HG02852 (cell line): ENCODE measurements around the gene SDCCAG8.
"Not testable (repeated sequence)": the region's sequence is repeated elsewhere in the genome, so short reads cannot be mapped to it uniquely, and the experiment has no call there.

ENCODE experiments used
- ATAC-seq: cut with Tn5 transposase; IDR thresholded peaks from one replicate; pipeline ENCODE4 v1.9.1; 2021; ENCODE audit warnings: mild to moderate bottlenecking, moderate library complexity; ENCODE audit not compliant: unreplicated experiment

The SDCCAG8 gene

DNA sequence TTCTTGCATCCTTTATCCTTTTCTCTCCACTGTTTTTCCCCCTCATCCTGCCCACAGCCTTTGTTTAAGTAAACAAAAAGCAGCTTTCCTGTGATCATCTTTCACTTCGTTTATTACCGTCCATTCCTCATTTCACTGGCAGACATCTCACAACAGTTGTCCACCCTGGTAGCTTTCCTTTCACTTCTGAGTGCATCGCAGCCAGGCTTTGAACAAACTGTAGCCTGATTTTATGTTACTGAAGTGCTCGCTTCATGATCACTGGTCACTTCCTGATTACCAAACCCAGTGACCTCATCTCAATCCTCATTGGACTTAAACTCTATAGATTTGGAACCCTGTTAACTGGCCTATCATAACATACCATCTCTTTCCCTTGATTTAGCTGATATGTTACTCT lies 67.7 kb downstream of the SDCCAG8 start:
- ATAC-seq: no peak

GRCh38 chr1:243325305-243325890 lies 69.6 kb downstream of the SDCCAG8 start:
- no peak for ATAC-seq

- ATAC-seq: no peak
Measured at GRCh38 chr1:243332440-243332839, 76.6 kb downstream of the SDCCAG8 start.

GRCh38 chr1:243335292-243335691 lies 79.5 kb downstream of the SDCCAG8 start:
- no peak for ATAC-seq

GRCh38 chr1:243336163-243336562 lies 80.3 kb downstream of the SDCCAG8 start:
- ATAC-seq: no peak

GRCh38 chr1:243338848-243339247 lies 83.0 kb downstream of the SDCCAG8 start:
- not testable (repeated sequence) for ATAC-seq

DNA sequence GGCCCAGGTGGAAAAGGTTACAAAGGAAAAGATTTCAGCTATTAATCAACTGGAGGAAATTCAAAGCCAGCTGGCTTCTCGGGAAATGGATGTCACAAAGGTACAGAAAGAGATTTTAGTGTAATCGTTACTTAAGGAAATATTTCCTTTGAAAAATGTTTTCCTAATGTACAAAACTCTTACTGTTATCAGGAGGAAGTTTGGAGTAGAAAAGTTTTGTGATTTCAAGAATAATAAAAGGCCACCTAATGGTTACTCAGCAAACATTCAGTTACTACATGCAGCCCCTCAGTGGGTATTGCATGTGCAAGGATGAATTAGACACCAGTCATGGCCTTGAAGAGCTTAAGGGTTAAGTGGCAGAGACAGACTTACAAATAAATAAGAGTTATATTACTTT lies 85.2 kb downstream of the SDCCAG8 start:
- ATAC-seq: no peak

GRCh38 chr1:243343970-243344937 lies 88.4 kb downstream of the SDCCAG8 start:
- ATAC-seq: no peak

DNA sequence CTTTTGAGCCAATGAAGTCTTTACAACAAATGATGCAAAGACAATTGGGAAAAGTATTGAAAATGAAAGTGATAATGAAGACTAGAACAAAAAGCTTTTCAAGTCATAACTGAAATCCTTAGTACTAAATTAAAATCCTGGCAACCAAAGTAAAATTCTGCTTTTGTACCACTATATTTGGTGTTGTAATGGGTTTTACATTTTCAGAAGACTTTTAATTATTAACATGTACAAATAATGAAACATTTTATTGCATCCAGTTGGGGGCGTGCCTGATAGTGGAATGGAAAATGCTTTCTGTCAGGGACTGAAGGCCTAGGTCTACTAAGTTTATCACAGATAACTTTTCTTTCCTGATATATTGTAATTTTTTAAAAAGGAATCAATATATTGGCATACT lies 89.4 kb downstream of the SDCCAG8 start:
- no peak for ATAC-seq

GRCh38 chr1:243346016-243346415 lies 90.2 kb downstream of the SDCCAG8 start:
- ATAC-seq: no peak

GRCh38 chr1:243346468-243346867 lies 90.6 kb downstream of the SDCCAG8 start:
- no peak for ATAC-seq

DNA sequence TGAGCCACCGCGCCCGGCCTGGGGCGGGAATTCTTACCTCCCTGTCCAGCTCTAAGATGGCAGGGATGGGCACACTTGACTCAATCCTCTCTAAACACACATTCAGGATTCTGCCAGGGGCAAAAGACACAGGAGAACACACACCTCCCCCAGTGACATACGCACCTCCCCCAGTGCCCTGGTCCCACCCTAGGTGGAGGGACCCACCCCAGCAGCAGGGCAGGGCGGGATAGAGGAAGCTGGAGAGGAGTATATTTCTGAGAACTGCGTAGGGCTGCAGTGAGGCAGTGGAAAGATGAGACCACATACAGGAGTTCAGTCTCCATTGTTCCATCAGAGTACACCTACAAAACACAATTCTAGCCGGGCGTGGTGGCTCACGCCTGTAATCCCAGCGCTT lies 92.5 kb downstream of the SDCCAG8 start:
- no peak for ATAC-seq

DNA sequence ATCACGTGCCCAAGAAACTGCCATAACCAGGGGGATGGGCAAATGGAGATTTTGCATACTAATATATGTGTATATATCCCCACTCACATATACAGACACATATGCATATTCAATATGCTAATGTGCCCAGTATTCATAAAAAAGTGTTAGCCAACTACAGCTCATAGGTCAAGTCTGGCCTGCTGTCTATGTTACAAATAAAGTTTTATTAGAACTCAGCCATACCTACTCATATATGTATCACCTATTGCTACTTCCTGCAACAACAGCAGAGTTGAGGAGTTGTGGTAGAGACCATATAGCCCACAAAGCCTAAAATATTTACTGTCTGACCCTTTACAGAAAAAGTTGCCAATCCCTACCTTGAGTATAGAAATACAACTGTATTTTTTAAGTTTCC lies 93.3 kb downstream of the SDCCAG8 start:
- no peak for ATAC-seq

DNA sequence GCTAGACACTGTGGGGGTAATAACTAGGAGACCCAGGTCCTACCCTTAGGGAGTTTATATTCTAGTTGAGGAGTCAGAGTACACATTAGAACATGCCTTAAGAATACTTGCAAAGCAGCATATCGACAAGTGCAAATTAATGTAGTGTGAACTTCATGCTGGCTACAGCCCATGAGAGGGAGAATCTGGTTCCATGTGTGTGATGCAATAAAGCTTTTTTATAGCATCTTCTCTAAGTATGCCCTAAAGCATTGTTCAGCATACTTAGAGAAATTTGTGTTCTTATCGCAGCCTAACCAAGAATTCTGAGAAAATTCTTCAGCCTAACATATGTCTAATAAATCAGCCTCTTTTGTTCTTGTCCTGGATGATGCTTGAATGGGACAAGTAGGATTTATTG lies 95.5 kb downstream of the SDCCAG8 start:
- ATAC-seq: no peak

DNA sequence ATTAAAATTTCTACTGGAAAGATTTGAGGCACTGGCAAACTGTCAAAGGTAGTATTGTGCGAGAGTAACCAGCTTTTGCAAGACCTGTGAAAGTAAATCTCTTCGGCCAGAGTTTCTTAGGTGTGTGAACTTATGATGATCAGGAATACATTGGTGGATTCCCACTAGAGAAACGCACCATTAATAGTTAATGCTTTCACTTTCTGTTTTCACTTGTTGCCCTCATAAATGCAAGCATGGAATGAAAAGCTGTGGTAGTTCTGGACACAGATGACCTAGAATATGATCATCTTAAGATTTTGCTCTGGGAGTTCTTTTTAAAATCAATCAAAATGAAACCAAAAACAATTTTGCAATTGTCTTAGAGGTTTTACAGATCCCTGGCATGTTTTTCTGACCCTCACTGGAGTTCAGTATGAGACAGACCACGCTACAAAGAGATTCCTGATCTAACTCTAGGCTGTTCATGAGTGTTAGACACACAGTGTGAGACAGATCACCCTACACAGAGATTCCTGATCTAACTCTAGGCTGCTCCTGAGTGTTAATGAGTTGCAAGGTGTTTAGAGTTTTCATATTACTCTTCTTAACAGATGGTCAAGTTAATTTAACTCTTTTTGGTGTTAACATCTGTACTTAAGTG lies 98.8 kb downstream of the SDCCAG8 start:
- ATAC-seq: peak; percentile 82

DNA sequence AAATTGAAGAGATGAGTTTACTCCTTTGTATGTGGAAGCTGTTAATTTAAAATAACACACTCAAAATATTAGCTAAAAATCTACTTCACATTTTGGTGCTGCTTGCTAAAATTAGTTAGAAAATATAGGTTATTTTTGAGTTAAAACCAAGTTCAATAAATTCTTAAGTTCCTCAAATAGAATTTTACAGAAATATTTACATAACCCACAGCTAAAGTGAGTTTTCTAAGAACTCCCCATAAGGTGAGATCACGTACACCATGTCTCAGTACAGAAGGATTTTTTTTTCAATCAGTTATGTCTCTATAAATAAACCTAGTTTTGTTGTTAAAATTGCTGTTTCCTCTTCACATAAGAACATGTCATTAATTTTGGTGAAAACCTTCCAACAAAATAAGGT lies 108.0 kb downstream of the SDCCAG8 start:
- ATAC-seq: peak; percentile 68

- peak; percentile 20 for ATAC-seq
Measured at GRCh38 chr1:243364330-243364729, 108.5 kb downstream of the SDCCAG8 start.

DNA sequence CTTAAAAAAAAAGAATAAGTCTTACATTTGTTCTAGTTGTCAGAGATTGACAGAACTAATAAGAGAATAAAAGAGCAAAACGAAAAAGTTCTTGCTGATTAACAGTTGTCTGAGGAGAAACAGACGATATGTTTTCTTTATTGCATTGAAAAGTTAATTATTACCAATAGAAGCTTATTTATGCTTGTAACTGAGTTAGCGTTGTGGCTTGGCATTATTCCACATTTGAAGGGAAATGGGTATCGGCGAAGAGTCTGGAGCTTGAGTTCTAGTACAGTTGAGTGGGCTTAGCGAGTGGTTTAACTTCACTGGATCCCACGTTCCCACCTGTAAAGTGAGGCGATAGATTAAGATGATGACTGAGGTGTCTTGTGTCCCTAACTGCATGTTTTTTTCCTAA lies 109.0 kb downstream of the SDCCAG8 start:
- ATAC-seq: no peak

DNA sequence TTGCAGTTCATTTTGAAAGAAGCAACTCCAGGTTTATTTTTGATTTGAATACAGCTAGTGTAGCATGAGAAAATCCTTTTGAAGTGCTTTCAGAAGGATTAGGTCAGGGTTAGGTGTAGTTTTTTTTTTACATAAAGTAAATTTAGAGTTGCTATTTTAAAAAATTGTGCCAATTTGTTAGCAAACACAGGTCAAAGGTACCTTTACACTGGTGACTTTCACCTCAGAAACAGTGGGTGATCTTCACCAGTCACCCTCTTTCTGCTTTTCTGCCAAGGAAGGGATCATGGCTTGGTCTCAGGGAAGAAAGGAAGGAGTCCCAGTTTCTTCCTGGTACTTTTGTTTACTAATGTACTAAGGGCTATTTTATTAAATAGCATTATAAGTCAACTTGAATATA lies 111.5 kb downstream of the SDCCAG8 start:
- no peak for ATAC-seq

- no peak for ATAC-seq
Measured at GRCh38 chr1:243374412-243374811, 118.6 kb downstream of the SDCCAG8 start.

GRCh38 chr1:243375596-243375995 lies 119.8 kb downstream of the SDCCAG8 start:
- ATAC-seq: no peak

DNA sequence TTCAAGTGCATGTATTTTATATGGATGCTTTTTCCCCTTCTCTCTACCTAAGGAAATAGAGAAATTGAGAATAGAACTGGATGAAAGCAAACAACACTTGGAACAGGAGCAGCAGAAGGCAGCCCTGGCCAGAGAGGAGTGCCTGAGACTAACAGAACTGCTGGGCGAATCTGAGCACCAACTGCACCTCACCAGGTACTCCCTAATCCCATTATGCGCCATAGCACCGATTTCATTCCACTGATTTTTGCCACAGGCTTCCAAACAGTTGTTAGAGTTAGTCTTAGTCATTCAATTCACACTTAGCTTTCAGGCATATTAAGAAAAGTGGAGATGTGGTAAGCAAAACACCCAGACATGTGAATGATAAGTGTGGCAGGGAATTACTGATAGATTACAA lies 122.8 kb downstream of the SDCCAG8 start:
- ATAC-seq: no peak
